ENCODE measurements around the gene ERGIC1. TPM values are rescaled to one million over a fixed set of nuclear protein-coding genes. Genes with fewer than 3 reads are reported as not detected.

The ERGIC1 gene
- total RNA-seq, 1 experiment from 2014 or later: 77.0 TPM

GRCh38 chr5:172942556-172942955 lies 108.5 kb downstream of the ERGIC1 start:
- Histone ChIP-seq H4K20me1 (ENCODE audit: control insufficient read depth, insufficient read depth, insufficient read length) (no peaks in the 10 kb centered on the region), H2AFZ (ENCODE audit: low read length) (no peak overlapping the region), H3K79me2 (ENCODE audit: insufficient read depth, low read length) (no peaks in the 10 kb centered on the region), H3K18ac (ENCODE audit: insufficient read length, low read depth, low read length) (no peak overlapping the region), H2BK12ac (ENCODE audit: insufficient read length, low read depth, low read length) (no peak overlapping the region), H3K4me2 (ENCODE audit: insufficient read depth, insufficient read length, low read length) (no peak overlapping the region), H3K9ac (ENCODE audit: extremely low read depth, insufficient read length, low read length) (no peak overlapping the region), H2AK5ac (ENCODE audit: insufficient read length, low read length) (no peak overlapping the region), H2BK5ac (ENCODE audit: insufficient read length, low read length) (no peak overlapping the region), H3K23me2 (ENCODE audit: insufficient read length, low read depth, low read length, poor library complexity, severe bottlenecking) (no peaks in the 10 kb centered on the region), H3K9me3 (ENCODE audit: control insufficient read depth, low read depth, low read length) (no peaks in the 10 kb centered on the region), H3K14ac (ENCODE audit: insufficient read depth, low read length) (no peak overlapping the region), H2BK120ac (ENCODE audit: low read depth, low read length, poor library complexity, severe bottlenecking) (no peak overlapping the region), H3K27me3 (ENCODE audit: insufficient read depth, low read length) (no peaks in the 10 kb centered on the region), H3K4me1 (ENCODE audit: insufficient read depth, low read length) (no peaks in the 10 kb centered on the region), H2BK15ac (ENCODE audit: low read depth, low read length) (no peak overlapping the region), H4K8ac (replicated peaks; ENCODE audit: insufficient read length, low read depth, low read length) (no peak overlapping the region), H4K91ac (ENCODE audit: insufficient read length, low read depth, low read length) (no peak overlapping the region), H4K5ac (ENCODE audit: insufficient read length, low read depth, low read length) (no peak overlapping the region), H3K4ac (ENCODE audit: low read depth, low read length) (no peak overlapping the region), H3K23ac (ENCODE audit: insufficient read length, low read depth, low read length) (no peak overlapping the region), H2BK20ac (ENCODE audit: low read depth, low read length, poor library complexity, severe bottlenecking) (no peak overlapping the region), H3K27ac (ENCODE audit: insufficient read length, low read depth, low read length) (no peak overlapping the region), H3K56ac (ENCODE audit: insufficient read length, low read depth, low read length) (no peak overlapping the region), H3T11ph (ENCODE audit: low read length) (no peak overlapping the region), H3K79me1 (ENCODE audit: insufficient read depth, low read depth, low read length, poor library complexity, severe bottlenecking) (no peaks in the 10 kb centered on the region)
- Mint-ChIP-seq H3K27me3 (ENCODE audit: low read depth) (no peaks in the 10 kb centered on the region; the same call in 1 of the 2 replicates), H3K36me3 (ENCODE audit: insufficient read depth in 1 of 3, low read depth in 3 of 3) (peaks cover 15 to 49% (median 44%) of the 10 kb centered on the region in 3 experiments; a peak in 6 of 7 replicates), H3K4me1 (peaks cover 21 to 23% of the 10 kb centered on the region in 2 experiments), H3K27ac (peak overlapping the region; percentile 8 to 23 (median 9); a peak in 5 of 7 replicates), H3K4me3 (no peak overlapping the region), H3K9me3 (no peaks in the 10 kb centered on the region)
- no peak for TF ChIP-seq CTCF (conservative IDR thresholded peaks at IDR 0.05)
- no peak for DNase-seq
- no CpG with 5 or more reads among the region's 11 CpGs for WGBS (ENCODE audit: extremely low coverage, insufficient read length, low lambda C conversion rate)

Measured in H9 (cell line).